ENCODE measurements around the gene SVEP1.

GRCh38 chr9:110447476-110447875 lies 132.1 kb downstream of the SVEP1 start:
- TF ChIP-seq ZNF565 (CRISPR knock-in tag; conservative IDR thresholded peaks at IDR 0.05; ENCODE audit: low read depth) (no peak), RARB (CRISPR knock-in tag; IDR thresholded peaks at IDR 0.05) (no peak), TOX (CRISPR knock-in tag; IDR thresholded peaks at IDR 0.05; ENCODE audit: borderline replicate concordance) (no peak), ZC3H10 (CRISPR knock-in tag; IDR thresholded peaks at IDR 0.05) (no peak), ESRRG (CRISPR knock-in tag; IDR thresholded peaks at IDR 0.05) (no peak), OSR1 (CRISPR knock-in tag; IDR thresholded peaks at IDR 0.05) (no peak), ARNTL (CRISPR knock-in tag; IDR thresholded peaks at IDR 0.05; ENCODE audit: borderline replicate concordance, low read depth) (no peak), BACH2 (CRISPR knock-in tag; IDR thresholded peaks at IDR 0.05; ENCODE audit: borderline replicate concordance) (no peak), ISL1 (CRISPR knock-in tag; IDR thresholded peaks at IDR 0.05) (no peak), CSRNP3 (CRISPR knock-in tag; IDR thresholded peaks at IDR 0.05) (no peak), CSDC2 (CRISPR knock-in tag; IDR thresholded peaks at IDR 0.05) (no peak), ZFP30 (CRISPR knock-in tag; IDR thresholded peaks at IDR 0.05) (no peak)
- TF ChIP-seq, protein P1, sequence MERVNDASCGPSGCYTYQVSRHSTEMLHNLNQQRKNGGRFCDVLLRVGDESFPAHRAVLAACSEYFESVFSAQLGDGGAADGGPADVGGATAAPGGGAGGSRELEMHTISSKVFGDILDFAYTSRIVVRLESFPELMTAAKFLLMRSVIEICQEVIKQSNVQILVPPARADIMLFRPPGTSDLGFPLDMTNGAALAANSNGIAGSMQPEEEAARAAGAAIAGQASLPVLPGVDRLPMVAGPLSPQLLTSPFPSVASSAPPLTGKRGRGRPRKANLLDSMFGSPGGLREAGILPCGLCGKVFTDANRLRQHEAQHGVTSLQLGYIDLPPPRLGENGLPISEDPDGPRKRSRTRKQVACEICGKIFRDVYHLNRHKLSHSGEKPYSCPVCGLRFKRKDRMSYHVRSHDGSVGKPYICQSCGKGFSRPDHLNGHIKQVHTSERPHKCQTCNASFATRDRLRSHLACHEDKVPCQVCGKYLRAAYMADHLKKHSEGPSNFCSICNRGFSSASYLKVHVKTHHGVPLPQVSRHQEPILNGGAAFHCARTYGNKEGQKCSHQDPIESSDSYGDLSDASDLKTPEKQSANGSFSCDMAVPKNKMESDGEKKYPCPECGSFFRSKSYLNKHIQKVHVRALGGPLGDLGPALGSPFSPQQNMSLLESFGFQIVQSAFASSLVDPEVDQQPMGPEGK (CRISPR knock-in tag; IDR thresholded peaks at IDR 0.05; ENCODE audit: borderline replicate concordance) = no peak
- TF ChIP-seq, protein P2, sequence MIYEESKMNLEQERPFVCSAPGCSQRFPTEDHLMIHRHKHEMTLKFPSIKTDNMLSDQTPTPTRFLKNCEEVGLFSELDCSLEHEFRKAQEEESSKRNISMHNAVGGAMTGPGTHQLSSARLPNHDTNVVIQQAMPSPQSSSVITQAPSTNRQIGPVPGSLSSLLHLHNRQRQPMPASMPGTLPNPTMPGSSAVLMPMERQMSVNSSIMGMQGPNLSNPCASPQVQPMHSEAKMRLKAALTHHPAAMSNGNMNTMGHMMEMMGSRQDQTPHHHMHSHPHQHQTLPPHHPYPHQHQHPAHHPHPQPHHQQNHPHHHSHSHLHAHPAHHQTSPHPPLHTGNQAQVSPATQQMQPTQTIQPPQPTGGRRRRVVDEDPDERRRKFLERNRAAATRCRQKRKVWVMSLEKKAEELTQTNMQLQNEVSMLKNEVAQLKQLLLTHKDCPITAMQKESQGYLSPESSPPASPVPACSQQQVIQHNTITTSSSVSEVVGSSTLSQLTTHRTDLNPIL (CRISPR knock-in tag; IDR thresholded peaks at IDR 0.05; ENCODE audit: low read depth) = no peak

Data from SK-N-SH treated with all-trans-retinoic acid at 6 μM for 48 hours (cell line).